HepG2 (cell line): ENCODE data around the gene PANK4. TPM values are rescaled to one million over a fixed set of nuclear protein-coding genes. Genes with fewer than 3 reads are reported as not detected.

Experiments
- ARHGAP35 ChIP-seq: sonication (generic); formaldehyde crosslinking; IDR thresholded peaks from 2 replicates; pipeline ENCODE4 v1.9.0; 2022; ENCODE audit warnings: mild to moderate bottlenecking, inconsistent platforms, moderate library complexity, missing genetic modification reagents, borderline replicate concordance
- ATM ChIP-seq: fragments of 450-650 bp; IDR thresholded peaks from 2 replicates; pipeline ENCODE4 v1.7.1; 2017; ENCODE audit warnings: mild to moderate bottlenecking, borderline replicate concordance
- DZIP1 ChIP-seq: sonication (generic); formaldehyde crosslinking; IDR thresholded peaks from 2 replicates; pipeline ENCODE4 v1.5.0; 2020; ENCODE audit warnings: mild to moderate bottlenecking, missing genetic modification reagents
- FOXK1 ChIP-seq: sonication (generic); formaldehyde crosslinking; IDR thresholded peaks from 2 replicates; pipeline ENCODE4 v1.4.0; 2020; ENCODE audit warnings: low read depth, missing genetic modification reagents, borderline replicate concordance
- HDAC2 ChIP-seq: sonication (generic); formaldehyde crosslinking; IDR thresholded peaks from 2 replicates; pipeline ENCODE4 v1.4.0; 2020; ENCODE audit warnings: missing genetic modification reagents
- KLF11 ChIP-seq: IDR thresholded peaks from 2 replicates; pipeline ENCODE4 v1.6.1; 2016; ENCODE audit warnings: missing compliant biosample characterization
- MED8 ChIP-seq: sonication (generic); formaldehyde crosslinking; IDR thresholded peaks from 2 replicates; pipeline ENCODE4 v1.8.1; 2023; ENCODE audit warnings: mild to moderate bottlenecking, missing genetic modification reagents; ENCODE audit not compliant: insufficient replicate concordance
- POGZ ChIP-seq: sonication (generic); formaldehyde crosslinking; IDR thresholded peaks from 2 replicates; pipeline ENCODE4 v1.4.0; 2020; ENCODE audit warnings: mild to moderate bottlenecking, missing genetic modification reagents
- RAD51 ChIP-seq: fragments of 450-650 bp; IDR thresholded peaks from 2 replicates; pipeline ENCODE4 v1.6.1; 2016; ENCODE audit warnings: borderline replicate concordance
- SP140L ChIP-seq: sonication (generic); formaldehyde crosslinking; IDR thresholded peaks from 2 replicates; pipeline ENCODE4 v1.4.0; 2020; ENCODE audit warnings: missing genetic modification reagents, borderline replicate concordance
- SRSF4 ChIP-seq: fragments of 200-400 bp; formaldehyde crosslinking; IDR thresholded peaks from one replicate; pipeline ENCODE4 v1.6.1; 2018; ENCODE audit warnings: mild to moderate bottlenecking, low read depth, low read length, moderate library complexity; ENCODE audit not compliant: poor library complexity, severe bottlenecking
- TEAD3 ChIP-seq: optimal IDR thresholded peaks from 2 replicates; pipeline ENCODE3; 2016; ENCODE audit warnings: borderline replicate concordance
- THAP7 ChIP-seq: sonication (generic); formaldehyde crosslinking; IDR thresholded peaks from 2 replicates; pipeline ENCODE4 v1.8.1; 2023; ENCODE audit warnings: mild to moderate bottlenecking, missing genetic modification reagents
- WIZ ChIP-seq: sonication (generic); formaldehyde crosslinking; IDR thresholded peaks from 2 replicates; pipeline ENCODE4 v1.5.1; 2020; ENCODE audit warnings: mild to moderate bottlenecking, missing genetic modification reagents
- XBP1 ChIP-seq: sonication (generic); formaldehyde crosslinking; IDR thresholded peaks from 2 replicates; pipeline ENCODE4 v1.5.0; 2020; ENCODE audit warnings: missing genetic modification reagents
- ZBTB4 ChIP-seq: sonication (generic); formaldehyde crosslinking; IDR thresholded peaks from 2 replicates; pipeline ENCODE4 v1.4.0; 2020; ENCODE audit warnings: missing genetic modification reagents, mild to moderate bottlenecking, borderline replicate concordance
- ZNF296 ChIP-seq: sonication (generic); formaldehyde crosslinking; conservative IDR thresholded peaks from 2 replicates; pipeline ENCODE4 v1.5.0; 2020; ENCODE audit warnings: mild to moderate bottlenecking, missing genetic modification reagents
- ZNF335 ChIP-seq: sonication (generic); formaldehyde crosslinking; IDR thresholded peaks from 2 replicates; pipeline ENCODE4 v1.4.0; 2020; ENCODE audit warnings: missing genetic modification reagents
- ZNF570 ChIP-seq: sonication (generic); formaldehyde crosslinking; IDR thresholded peaks from 2 replicates; pipeline ENCODE4 v1.4.0; 2020; ENCODE audit warnings: mild to moderate bottlenecking, missing genetic modification reagents, borderline replicate concordance
- ZNF580 ChIP-seq: IDR thresholded peaks from 2 replicates; pipeline ENCODE4 v1.6.1; 2016; ENCODE audit warnings: low read depth, borderline replicate concordance
- ZNF598 ChIP-seq: sonication (generic); formaldehyde crosslinking; IDR thresholded peaks from 2 replicates; pipeline ENCODE4 v1.5.1; 2020; ENCODE audit warnings: mild to moderate bottlenecking, missing genetic modification reagents, borderline replicate concordance
- ZNF619 ChIP-seq: sonication (generic); formaldehyde crosslinking; IDR thresholded peaks from 2 replicates; pipeline ENCODE4 v1.4.0; 2020; ENCODE audit warnings: mild to moderate bottlenecking, missing genetic modification reagents
- ZNF747 ChIP-seq: sonication (generic); formaldehyde crosslinking; IDR thresholded peaks from 2 replicates; pipeline ENCODE4 v1.8.1; 2023; ENCODE audit warnings: missing genetic modification reagents, mild to moderate bottlenecking, borderline replicate concordance
- polyA plus RNA-seq, 8 experiments: library from polyadenylated mRNA; depleted of rRNA in 3 of 8; stranded (reverse) in 7 of 8; unstranded in 1 of 8; fragments of >200 nt; fragmentation: Illumina TruSeq in 4 of 8; extraction: Trizol in 4 of 8; gene quantifications; 2 replicates each; pipeline versions ENCODE4 v1.2.1 to v1.2.3, GENCODE V29; 2011 to 2016; ENCODE audit warnings: low read depth in 4 of 8, missing spikeins in 1 of 8, mixed read lengths in 1 of 8; ENCODE audit not compliant: insufficient read depth in 1 of 8
- total RNA-seq, 5 experiments: library from RNA; depleted of rRNA; stranded (reverse); fragments of >200 nt; fragmentation: Illumina TruSeq; extraction: Trizol; gene quantifications; 2 replicates each; pipeline ENCODE4 v1.2.3, GENCODE V29; 2016; ENCODE audit warnings: low read depth in 1 of 5

Gene PANK4
- total and polyA plus RNA-seq, 2 of the 13 experiments (the other 11 are each of a cell fraction or from before 2014, with no cell fraction given): 17.4 to 19.3 TPM

- TF ChIP-seq ZBTB4 (CRISPR knock-in tag) (no peak), SRSF4 (no peak), THAP7 (CRISPR knock-in tag) (no peak), ZNF570 (CRISPR knock-in tag) (no peak), ARHGAP35 (CRISPR knock-in tag) (no peak), DZIP1 (CRISPR knock-in tag) (no peak), HDAC2 (CRISPR knock-in tag) (no peak), POGZ (CRISPR knock-in tag) (no peak), ZNF335 (CRISPR knock-in tag) (no peak), RAD51 (no peak), ZNF747 (CRISPR knock-in tag) (no peak), TEAD3 (CRISPR knock-in tag) (no peak), WIZ (CRISPR knock-in tag) (no peak), SP140L (CRISPR knock-in tag) (no peak), ATM (no peak), MED8 (CRISPR knock-in tag) (no peak), FOXK1 (peak; percentile 39; the same call in 1 of the 2 replicates), XBP1 (CRISPR knock-in tag) (no peak), ZNF296 (no peak), KLF11 (CRISPR knock-in tag) (no peak), ZNF619 (CRISPR knock-in tag) (no peak), ZNF598 (CRISPR knock-in tag) (no peak), ZNF580 (CRISPR knock-in tag) (no peak)
Measured at GRCh38 chr1:2525920-2526823, at the start of gene PANK4 (continued).
